Measurements from ENCODE around the gene CELF2.

CELF2 gene

DNA sequence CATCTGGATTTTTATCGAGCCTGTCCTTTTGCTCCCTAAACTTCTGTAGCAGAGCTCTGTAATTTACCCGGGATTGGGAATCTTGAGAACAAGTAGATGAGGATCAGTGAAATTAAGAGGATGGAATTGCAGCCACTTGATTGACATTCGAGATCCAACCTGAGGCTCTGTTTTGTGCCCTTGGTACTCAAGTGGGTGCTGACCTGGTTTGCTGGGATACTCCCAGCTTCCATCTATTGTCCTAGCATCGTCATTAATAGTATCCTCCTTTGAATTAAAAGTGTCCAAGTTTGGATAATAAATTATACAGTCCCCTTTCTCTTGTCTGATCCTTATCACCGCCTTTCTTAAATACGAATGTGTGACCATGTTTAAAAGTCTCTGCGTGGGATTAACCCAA lies 17.1 kb downstream of the CELF2 start:
- no peak overlapping the region for H3K27ac ChIP-seq (ENCODE audit: low read length)
- no peaks in the 10 kb centered on the region for H3K36me3 ChIP-seq (ENCODE audit: insufficient read depth, low read depth, low read length)
- H3K27me3 ChIP-seq (ENCODE audit: insufficient read depth, low read length), result no peaks in the 10 kb centered on the region
- peak overlapping the region; percentile 26; the same call in 1 of the 2 replicates for H3K9ac ChIP-seq (ENCODE audit: low read depth, low read length)
- no peaks in the 10 kb centered on the region for H3K9me3 ChIP-seq (ENCODE audit: insufficient read depth, low read depth, low read length)
- H3K4me1 ChIP-seq (ENCODE audit: insufficient read depth, low read length), result peaks cover 25% of the 10 kb centered on the region
- no peak overlapping the region for H3K4me3 ChIP-seq (ENCODE audit: low read length)

DNA sequence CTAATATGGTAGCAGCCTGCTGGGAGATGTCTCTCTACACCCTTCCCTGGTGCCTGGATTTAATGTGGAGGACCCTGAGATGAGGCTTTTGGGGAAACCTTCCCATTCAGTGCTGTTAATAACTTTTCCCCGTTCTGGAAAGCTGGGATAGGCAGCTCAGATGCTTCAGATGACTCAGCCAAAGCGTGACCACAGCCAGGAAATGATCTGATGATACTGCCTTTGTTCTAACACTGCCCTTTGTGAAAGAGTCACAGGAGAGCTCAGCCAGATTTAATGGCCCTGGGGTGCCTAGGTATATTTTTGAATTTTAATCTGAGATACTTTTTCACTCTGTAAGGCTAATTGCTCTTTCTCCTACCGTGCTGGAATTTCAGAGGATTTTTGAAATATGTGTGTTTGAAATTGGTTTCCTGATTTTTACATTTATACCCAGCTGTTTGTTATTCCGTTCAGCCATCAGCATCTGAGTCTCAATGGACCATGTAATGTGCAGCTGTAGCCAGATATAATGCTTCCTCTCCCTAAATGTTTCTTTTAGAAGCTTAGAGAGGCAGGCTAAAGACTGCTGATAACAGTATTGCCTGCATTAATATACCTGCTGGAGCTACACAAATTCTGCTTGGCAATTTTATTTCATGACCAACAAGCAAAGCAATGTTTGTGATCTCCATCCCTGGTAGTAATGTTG lies 17.8 kb downstream of the CELF2 start:
- H3K27ac ChIP-seq (ENCODE audit: low read length), result peak overlapping the region; percentile 63
- peak overlapping the region; percentile 26; the same call in 1 of the 2 replicates for H3K9ac ChIP-seq (ENCODE audit: low read depth, low read length)
- no peaks in the 10 kb centered on the region for H3K9me3 ChIP-seq (ENCODE audit: insufficient read depth, low read depth, low read length)
- peak overlapping the region; percentile 12; the same call in 1 of the 2 replicates for H3K4me3 ChIP-seq (ENCODE audit: low read length)
- no peaks in the 10 kb centered on the region for H3K27me3 ChIP-seq (ENCODE audit: insufficient read depth, low read length)
- H3K4me1 ChIP-seq (ENCODE audit: insufficient read depth, low read length), result peaks cover 25% of the 10 kb centered on the region
- H3K36me3 ChIP-seq (ENCODE audit: insufficient read depth, low read depth, low read length), result no peaks in the 10 kb centered on the region

GRCh38 chr10:11036424-11037011 lies 18.8 kb downstream of the CELF2 start:
- peaks cover 25% of the 10 kb centered on the region for H3K4me1 ChIP-seq (ENCODE audit: insufficient read depth, low read length)
- no peak overlapping the region for H3K9ac ChIP-seq (ENCODE audit: low read depth, low read length)
- H3K9me3 ChIP-seq (ENCODE audit: insufficient read depth, low read depth, low read length), result no peaks in the 10 kb centered on the region
- no peak overlapping the region for H3K4me3 ChIP-seq (ENCODE audit: low read length)
- no peak overlapping the region for H3K27ac ChIP-seq (ENCODE audit: low read length)
- H3K36me3 ChIP-seq (ENCODE audit: insufficient read depth, low read depth, low read length), result no peaks in the 10 kb centered on the region
- H3K27me3 ChIP-seq (ENCODE audit: insufficient read depth, low read length), result no peaks in the 10 kb centered on the region

DNA sequence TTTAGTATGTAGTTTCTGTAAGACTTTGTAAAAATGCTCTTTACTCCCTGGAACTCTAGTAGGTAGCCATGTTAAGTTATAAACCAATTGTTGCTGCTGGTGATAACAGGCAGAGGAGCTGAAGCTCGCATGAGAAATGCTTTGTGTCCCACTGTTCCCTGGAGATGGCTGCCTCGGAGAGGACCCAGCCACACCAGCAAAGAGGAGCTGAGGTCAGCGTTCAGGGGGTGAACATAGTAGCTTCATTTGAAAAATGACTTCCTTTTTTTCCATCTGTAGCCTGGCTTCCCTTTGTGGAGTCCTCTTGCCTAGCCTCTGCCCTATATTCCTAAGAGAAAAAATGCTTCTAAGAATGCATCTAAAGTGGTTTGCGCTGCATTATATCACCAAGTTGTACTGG lies 20.3 kb downstream of the CELF2 start:
- Histone ChIP-seq H3K27me3 (ENCODE audit: insufficient read depth, low read length) (no peaks in the 10 kb centered on the region), H3K27ac (ENCODE audit: low read length) (no peak overlapping the region), H3K9ac (ENCODE audit: low read depth, low read length) (no peak overlapping the region), H3K4me1 (ENCODE audit: insufficient read depth, low read length) (peaks cover 25% of the 10 kb centered on the region), H3K9me3 (ENCODE audit: insufficient read depth, low read depth, low read length) (no peaks in the 10 kb centered on the region), H3K36me3 (ENCODE audit: insufficient read depth, low read depth, low read length) (no peaks in the 10 kb centered on the region), H3K4me3 (ENCODE audit: low read length) (no peak overlapping the region)

DNA sequence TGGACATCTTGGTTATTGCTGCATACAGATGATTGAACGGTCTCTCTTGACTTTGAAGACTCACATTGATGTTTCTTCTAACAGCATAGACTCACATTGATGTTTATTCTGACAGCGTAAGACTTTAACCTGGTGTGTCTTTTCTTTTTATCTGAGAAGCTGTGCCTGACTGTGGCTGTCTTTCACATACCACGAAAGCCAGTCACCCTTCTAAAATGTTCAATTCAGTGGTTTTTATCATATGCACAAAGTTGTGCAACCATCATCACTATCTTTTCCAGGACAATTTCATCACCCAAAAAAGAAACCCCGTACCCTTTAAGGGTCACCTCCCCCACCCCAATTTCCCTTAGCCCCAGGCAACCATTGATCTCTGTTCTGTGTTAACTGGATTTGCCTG lies 24.7 kb downstream of the CELF2 start:
- Histone ChIP-seq H3K36me3 (ENCODE audit: insufficient read depth, low read depth, low read length) (no peaks in the 10 kb centered on the region), H3K4me1 (ENCODE audit: insufficient read depth, low read length) (peaks cover 16% of the 10 kb centered on the region), H3K4me3 (ENCODE audit: low read length) (no peak overlapping the region), H3K9me3 (ENCODE audit: insufficient read depth, low read depth, low read length) (no peaks in the 10 kb centered on the region), H3K9ac (ENCODE audit: low read depth, low read length) (no peak overlapping the region), H3K27me3 (ENCODE audit: insufficient read depth, low read length) (no peaks in the 10 kb centered on the region), H3K27ac (ENCODE audit: low read length) (no peak overlapping the region)

GRCh38 chr10:11043039-11043438 lies 25.4 kb downstream of the CELF2 start:
- H3K36me3 ChIP-seq (ENCODE audit: insufficient read depth, low read depth, low read length), result no peaks in the 10 kb centered on the region
- no peak overlapping the region for H3K27ac ChIP-seq (ENCODE audit: low read length)
- H3K4me1 ChIP-seq (ENCODE audit: insufficient read depth, low read length), result peaks cover 13% of the 10 kb centered on the region
- no peak overlapping the region for H3K9ac ChIP-seq (ENCODE audit: low read depth, low read length)
- H3K9me3 ChIP-seq (ENCODE audit: insufficient read depth, low read depth, low read length), result no peaks in the 10 kb centered on the region
- H3K4me3 ChIP-seq (ENCODE audit: low read length), result no peak overlapping the region
- H3K27me3 ChIP-seq (ENCODE audit: insufficient read depth, low read length), result no peaks in the 10 kb centered on the region

DNA sequence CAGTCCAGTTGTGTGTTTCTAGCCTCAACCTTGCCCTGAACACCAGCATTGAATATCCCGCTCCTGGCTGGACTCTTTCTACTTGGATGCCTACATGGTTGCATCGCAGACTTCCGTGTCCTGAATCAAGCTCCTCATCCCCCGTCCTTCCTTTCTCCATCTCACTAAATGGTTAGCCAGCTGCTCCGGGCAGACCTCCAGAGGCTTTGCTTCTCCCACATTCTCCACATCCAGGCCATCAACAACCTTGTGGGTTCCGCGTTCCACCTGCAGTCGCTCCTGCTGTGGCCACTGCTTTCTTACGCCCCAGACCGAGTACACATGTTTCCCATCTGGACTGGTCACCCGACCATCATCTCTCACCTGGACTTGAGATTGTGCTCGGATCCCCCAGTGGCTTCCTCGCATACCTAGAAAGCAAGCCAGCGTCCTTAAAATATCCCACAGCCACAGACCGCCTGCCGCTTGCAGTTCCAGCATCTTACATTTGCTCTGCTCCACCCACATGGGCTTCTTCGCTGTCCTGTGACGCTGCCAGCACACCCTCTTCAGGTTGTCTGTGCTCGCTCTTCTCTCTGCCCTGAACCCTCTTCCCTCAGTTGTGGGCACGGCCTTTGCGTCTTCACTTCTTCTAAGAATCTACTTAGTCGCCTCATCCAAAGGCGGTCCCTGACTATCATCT lies 25.9 kb downstream of the CELF2 start:
- Histone ChIP-seq H3K27me3 (ENCODE audit: insufficient read depth, low read length) (no peaks in the 10 kb centered on the region), H3K27ac (ENCODE audit: low read length) (no peak overlapping the region), H3K9ac (ENCODE audit: low read depth, low read length) (no peak overlapping the region), H3K4me1 (ENCODE audit: insufficient read depth, low read length) (peaks cover 10% of the 10 kb centered on the region; the same call in 1 of the 2 replicates), H3K4me3 (ENCODE audit: low read length) (no peak overlapping the region), H3K36me3 (ENCODE audit: insufficient read depth, low read depth, low read length) (no peaks in the 10 kb centered on the region), H3K9me3 (ENCODE audit: insufficient read depth, low read depth, low read length) (no peaks in the 10 kb centered on the region)

DNA sequence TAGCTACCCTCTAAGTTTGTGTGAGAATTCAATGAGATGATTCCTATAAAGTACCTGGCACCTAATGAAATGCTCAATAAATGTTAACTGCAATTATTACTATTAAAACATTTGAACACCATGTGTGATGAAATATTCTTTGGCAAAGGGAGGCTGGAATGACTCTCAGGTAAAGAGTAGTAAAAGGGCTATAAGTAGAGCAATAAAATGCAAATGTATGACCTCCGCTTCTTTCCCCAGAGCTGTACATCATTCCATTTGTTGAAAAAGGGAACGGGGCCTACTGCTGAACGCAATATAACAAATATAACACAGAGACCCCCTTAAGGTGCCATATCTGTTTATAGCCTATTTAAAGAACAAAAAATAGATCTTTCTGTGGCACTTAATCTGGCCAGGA lies 27.8 kb downstream of the CELF2 start:
- peaks cover 10% of the 10 kb centered on the region; the same call in 1 of the 2 replicates for H3K4me1 ChIP-seq (ENCODE audit: insufficient read depth, low read length)
- no peak overlapping the region for H3K9ac ChIP-seq (ENCODE audit: low read depth, low read length)
- no peak overlapping the region for H3K4me3 ChIP-seq (ENCODE audit: low read length)
- no peak overlapping the region for H3K27ac ChIP-seq (ENCODE audit: low read length)
- no peaks in the 10 kb centered on the region for H3K27me3 ChIP-seq (ENCODE audit: insufficient read depth, low read length)
- H3K36me3 ChIP-seq (ENCODE audit: insufficient read depth, low read depth, low read length), result no peaks in the 10 kb centered on the region
- no peaks in the 10 kb centered on the region for H3K9me3 ChIP-seq (ENCODE audit: insufficient read depth, low read depth, low read length)

- H3K4me1 ChIP-seq (ENCODE audit: insufficient read depth, low read length), result peaks cover 10% of the 10 kb centered on the region; the same call in 1 of the 2 replicates
- H3K27me3 ChIP-seq (ENCODE audit: insufficient read depth, low read length), result no peaks in the 10 kb centered on the region
- no peak overlapping the region for H3K27ac ChIP-seq (ENCODE audit: low read length)
- H3K36me3 ChIP-seq (ENCODE audit: insufficient read depth, low read depth, low read length), result no peaks in the 10 kb centered on the region
- H3K9ac ChIP-seq (ENCODE audit: low read depth, low read length), result no peak overlapping the region
- H3K9me3 ChIP-seq (ENCODE audit: insufficient read depth, low read depth, low read length), result no peaks in the 10 kb centered on the region
- H3K4me3 ChIP-seq (ENCODE audit: low read length), result no peak overlapping the region
These were observed 28.5 kb downstream of the CELF2 start for GRCh38 chr10:11045995-11046775.

DNA sequence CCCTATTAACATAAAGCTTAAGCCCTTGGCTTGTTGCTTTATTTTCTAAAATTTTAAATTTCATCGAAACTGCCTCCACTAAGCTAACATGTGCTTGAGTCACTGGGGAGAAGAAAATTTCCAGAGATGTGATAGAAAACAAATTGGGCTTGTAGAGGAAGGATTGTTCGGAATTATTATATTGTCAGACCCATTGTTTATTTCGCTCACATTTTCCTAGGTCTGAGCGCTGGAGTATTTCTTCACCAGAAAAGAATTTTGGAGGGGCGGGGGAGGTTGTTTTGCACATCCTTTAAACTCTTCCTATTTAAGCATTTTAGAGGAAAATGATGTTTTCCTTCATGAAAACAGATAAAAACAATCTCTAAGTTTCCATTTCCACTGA lies 29.1 kb downstream of the CELF2 start:
- H3K36me3 ChIP-seq (ENCODE audit: insufficient read depth, low read depth, low read length), result no peaks in the 10 kb centered on the region
- no peaks in the 10 kb centered on the region for H3K27me3 ChIP-seq (ENCODE audit: insufficient read depth, low read length)

DNA sequence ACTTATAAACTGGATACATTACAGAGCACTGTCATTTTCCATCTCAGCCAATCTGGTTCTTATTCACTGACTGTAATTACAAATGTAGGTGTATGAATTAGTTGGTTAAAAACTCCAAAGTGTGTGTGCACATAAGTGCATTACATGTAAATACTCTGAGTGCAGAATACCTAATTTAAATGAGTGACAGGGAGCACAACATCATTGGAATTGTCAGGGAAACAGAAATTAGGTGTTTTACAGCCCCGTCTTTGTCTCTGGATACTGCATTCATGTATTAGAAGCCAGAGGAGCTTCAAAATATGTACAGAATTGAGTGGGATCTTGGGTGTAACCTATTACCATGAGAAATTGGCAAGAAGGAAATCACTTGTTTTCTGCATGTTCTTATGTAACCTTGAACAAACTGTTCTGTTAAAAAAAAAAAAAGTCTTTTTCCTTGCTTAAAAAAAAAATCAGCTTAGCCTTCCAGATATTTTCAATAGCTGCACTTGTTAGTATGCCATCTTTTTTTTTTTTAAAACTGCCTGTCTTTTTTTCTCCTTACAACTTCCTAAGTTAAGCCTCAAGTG lies 31.1 kb downstream of the CELF2 start:
- Histone ChIP-seq H3K36me3 (ENCODE audit: insufficient read depth, low read depth, low read length) (no peaks in the 10 kb centered on the region), H3K4me1 (ENCODE audit: insufficient read depth, low read length) (peaks cover 10% of the 10 kb centered on the region; the same call in 1 of the 2 replicates), H3K9ac (ENCODE audit: low read depth, low read length) (no peak overlapping the region), H3K9me3 (ENCODE audit: insufficient read depth, low read depth, low read length) (no peaks in the 10 kb centered on the region), H3K27ac (ENCODE audit: low read length) (no peak overlapping the region), H3K4me3 (ENCODE audit: low read length) (no peak overlapping the region), H3K27me3 (ENCODE audit: insufficient read depth, low read length) (no peaks in the 10 kb centered on the region)

More for the DNA sequence above, 29.1 kb downstream of the CELF2 start:
- Histone ChIP-seq H3K4me1 (ENCODE audit: insufficient read depth, low read length) (peaks cover 10% of the 10 kb centered on the region; the same call in 1 of the 2 replicates), H3K27ac (ENCODE audit: low read length) (no peak overlapping the region), H3K9me3 (ENCODE audit: insufficient read depth, low read depth, low read length) (no peaks in the 10 kb centered on the region), H3K4me3 (ENCODE audit: low read length) (no peak overlapping the region), H3K9ac (ENCODE audit: low read depth, low read length) (no peak overlapping the region)
